ENCODE measurements around the gene JAG2.

JAG2 gene

GRCh38 chr14:105149146-105149781 lies 19.3 kb downstream of the JAG2 start:
- DNase-seq: no peak

DNA sequence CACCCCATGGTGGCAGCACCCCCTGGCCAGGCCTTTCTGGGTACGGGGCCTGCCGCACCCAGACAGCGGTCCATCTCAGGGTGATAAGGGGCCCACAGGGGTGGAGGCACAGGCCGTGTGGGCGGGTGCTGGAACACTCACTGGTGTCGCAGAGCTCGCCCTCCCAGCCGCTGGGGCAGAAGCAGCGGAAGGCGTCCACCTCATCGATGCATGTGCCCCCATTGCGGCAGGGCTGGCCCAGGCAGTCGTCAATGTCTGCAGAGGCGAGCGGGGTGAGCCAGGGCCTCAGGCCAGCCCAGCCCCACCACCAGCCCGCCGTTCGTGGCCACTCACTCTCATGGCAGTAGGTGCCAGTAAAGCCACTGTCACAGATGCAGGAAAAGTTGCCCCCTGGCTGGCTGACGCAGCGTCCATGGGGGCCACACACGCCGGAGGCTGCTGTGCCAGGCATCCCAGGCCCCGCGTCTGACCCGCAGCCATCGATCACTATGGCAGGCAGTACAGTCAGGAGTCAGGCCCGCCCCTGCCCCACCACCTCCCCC lies 19.9 kb downstream of the JAG2 start:
- DNase-seq: no peak

DNA sequence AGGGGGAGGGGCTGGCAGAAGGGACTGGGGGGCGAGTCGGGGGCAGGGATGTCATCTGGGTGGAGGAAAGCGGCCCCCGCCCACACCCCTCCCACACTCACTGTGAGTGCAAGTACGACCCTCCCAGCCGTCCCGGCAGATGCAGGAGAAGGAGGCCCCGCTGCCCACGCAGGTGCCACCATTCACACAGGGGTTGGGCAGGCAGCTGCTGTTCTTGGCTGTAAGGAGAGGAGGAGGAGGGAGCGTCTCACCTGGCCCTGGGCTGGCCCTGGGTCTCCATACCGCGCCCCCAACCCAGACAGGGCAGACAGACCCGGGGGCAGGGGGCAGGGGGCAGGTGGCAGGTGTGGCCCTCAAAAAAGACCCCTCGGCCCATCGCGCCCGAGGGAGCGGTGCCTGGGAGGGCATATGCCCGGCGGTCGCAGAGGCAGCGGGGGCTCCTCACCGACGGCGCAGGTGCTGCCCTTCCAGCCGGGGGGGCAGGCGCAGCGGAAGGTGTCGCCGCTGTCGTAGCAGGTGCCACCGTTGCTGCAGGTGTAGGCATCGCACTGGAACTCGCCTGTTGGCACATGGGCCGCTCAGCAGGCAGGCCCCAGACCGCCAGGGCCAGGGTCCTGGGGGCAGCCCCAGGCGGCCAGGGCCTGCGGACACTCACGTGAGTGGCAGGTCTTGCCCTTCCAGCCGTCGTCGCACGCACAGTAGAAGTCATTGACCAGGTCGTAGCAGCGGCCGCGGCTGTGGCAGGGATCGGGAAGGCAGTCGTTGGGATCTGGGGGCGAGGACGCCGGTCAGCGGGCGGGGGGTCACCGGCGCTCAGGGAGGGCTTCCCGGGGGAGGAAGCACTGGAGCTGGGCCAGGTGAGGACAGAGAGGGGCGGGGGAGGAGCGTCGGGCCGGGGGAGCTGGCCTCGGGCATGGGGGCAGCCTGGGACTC lies 20.6 kb downstream of the JAG2 start:
- no peak for DNase-seq

GRCh38 chr14:105146976-105147635 lies 21.5 kb downstream of the JAG2 start:
- DNase-seq: no peak

GRCh38 chr14:105146181-105146975 lies 22.2 kb downstream of the JAG2 start:
- DNase-seq: no peak

GRCh38 chr14:105145381-105146180 lies 23.0 kb downstream of the JAG2 start:
- DNase-seq: no peak

GRCh38 chr14:105144666-105145380 lies 23.8 kb downstream of the JAG2 start:
- DNase-seq: no peak

- no peak for DNase-seq
These were observed 24.4 kb downstream of the JAG2 start for GRCh38 chr14:105144026-105144665.

DNA sequence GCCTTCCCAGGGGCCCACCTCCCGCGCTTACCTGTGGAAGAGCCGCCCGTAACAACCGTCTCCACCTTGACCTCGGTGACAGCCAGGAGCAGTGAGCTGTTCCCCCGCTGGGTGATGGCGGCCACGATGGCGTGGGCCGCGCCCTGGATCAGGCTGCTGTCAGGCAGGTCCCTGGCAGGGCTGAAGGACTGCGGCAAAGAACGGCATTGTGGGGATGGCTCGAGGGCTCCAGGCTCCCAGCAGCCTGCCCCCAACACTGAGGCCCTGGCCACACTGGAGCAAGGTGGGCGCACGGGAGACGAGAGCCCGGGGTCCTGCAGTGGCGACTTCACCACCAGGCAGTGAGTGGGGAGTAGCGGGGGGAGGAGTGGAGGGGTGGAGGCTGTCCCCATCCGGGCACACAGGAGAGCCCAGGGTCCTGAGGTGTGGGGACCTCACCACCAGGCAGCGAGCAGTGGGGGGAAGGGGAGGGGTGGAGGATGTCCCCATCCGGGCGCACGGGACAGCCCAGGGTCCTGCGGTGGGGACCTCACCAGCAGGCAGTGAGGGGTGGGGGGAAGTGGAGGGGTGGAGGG lies 25.0 kb downstream of the JAG2 start:
- DNase-seq: no peak

DNA sequence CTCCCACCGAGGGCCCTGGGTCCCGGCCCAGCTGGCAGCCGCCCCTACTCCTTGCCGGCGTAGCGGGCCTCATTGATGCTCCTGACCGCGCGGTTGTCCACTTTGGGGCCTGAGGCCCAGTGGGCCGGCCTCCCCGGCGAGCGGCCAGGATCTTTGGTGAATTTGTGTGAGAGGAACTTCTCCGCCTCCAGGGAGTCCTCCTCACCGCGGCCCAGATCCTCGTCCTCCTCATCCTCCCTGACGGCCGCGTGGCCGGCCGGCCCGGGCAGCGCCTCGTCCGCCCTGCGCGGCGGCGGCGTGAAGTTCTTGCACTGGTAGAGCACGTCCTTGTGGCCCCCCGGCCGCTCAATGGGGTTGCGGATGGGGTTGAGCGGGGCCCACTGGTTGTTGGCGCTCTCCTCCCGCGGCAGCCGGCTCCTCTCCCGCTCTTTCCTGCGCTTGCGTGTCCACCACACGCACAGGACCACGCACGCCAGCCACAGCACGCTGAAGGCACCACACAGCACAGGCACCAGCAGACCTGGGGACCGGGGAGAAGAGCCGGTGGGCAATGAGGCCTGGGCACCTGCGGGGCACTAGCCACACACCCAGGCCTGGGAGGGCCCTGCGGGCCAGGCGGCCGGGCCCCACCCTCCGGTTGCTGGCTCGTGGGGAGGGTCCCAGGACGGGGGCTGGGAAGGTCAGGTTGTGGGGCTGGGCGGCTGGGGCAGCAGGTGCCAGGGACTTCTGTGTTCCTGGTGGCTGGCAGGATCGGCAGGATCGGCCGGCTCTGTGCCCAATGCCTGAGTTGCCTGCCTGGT lies 25.7 kb downstream of the JAG2 start:
- DNase-seq: no peak

DNA sequence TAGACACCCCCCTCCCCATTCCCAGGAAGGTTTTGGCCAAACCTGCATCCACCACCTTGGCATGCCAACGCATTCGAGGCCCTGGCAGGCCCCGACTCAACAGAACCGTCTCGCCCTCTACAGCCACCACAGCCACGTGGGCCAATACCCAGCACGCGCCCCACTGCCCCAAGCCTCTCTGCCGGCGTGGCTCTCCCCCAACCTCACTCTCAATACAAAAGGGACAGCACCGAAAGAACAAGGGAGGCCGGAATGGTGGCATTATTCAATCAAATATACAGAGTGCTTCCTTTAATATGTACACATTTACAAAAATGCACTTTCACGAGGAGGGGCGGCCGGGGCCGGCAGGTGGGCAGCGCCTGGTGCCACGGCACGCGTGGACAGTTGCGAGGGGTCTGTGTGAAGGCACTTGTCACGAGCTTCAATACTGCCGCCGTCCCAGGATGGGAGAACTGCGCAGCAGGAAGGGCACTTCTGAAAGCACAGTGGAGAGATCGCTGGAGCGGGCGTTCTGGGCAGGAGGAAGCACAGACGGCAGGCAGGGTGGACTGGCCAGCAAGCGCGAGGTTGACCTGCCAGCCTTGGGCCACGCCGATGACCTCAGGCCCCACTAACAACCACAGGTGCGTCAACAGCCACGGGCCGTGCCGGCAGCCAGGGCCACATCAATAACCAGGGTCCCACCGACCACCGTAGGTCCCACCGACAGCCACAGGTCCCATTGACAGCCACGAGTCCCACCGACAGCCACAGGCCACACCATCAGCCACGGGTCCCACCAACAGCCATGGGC lies 26.9 kb downstream of the JAG2 start:
- DNase-seq: no peak

DNA sequence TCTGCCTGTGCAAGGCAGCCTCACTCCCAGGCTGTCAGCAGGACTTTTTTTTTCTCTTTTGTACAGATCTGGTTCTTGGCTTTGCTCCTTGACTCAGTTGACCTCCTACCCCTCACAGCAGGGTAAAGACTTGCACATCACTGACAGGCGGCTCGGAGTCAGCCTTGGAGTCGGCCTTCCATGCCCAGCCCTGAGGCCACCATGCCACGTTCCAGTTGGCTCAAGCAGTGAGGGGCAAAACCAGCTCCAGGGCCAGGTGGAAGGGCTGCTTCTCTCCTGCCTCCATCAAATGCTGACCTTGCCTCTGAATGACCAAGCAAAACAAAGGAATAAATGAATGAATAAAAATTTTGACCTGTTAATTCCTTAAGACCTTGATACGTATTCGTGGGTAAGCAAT lies 27.6 kb downstream of the JAG2 start:
- no peak for DNase-seq

DNA sequence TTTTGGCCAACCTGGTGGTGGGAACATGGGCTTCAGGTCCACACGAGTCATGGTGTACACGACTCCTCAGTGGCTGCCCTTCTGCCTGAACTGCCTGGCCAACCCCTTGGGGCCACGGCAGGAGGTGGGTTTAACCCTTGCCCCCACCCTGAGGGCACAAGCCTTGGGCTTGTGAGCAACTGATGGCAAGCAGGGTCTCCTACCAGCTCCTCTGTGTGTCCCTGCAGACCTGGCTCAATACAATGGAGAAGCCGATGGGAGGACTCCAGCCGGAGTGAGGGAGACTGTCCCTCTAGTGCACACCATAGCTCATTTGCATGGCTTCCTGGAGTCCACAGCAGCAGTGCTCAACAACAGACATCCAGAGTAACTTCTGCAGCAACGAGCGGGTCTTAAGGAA lies 28.0 kb downstream of the JAG2 start:
- no peak for DNase-seq

DNA sequence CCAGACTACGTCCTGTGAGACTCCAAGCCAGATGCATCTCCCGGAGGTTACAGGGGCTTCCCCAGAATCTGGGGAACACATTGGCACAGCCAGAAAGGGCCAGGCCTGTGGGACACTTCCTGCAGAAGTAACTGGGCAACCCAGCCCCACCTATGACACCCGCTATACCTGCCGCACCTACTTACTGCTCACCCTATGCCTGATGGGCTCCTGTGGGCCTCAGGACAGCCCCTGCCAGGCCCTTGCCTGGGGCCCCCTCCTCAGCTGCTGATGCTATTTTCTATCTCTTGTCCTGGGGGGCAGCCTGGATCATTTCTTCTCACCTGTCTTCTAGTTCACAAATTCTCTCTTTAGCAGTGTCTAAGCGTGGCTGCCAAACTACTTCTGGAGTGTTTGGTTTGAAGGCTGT lies 28.7 kb downstream of the JAG2 start:
- no peak for DNase-seq

- DNase-seq: no peak
These were observed 29.3 kb downstream of the JAG2 start for GRCh38 chr14:105139212-105139825.

DNA sequence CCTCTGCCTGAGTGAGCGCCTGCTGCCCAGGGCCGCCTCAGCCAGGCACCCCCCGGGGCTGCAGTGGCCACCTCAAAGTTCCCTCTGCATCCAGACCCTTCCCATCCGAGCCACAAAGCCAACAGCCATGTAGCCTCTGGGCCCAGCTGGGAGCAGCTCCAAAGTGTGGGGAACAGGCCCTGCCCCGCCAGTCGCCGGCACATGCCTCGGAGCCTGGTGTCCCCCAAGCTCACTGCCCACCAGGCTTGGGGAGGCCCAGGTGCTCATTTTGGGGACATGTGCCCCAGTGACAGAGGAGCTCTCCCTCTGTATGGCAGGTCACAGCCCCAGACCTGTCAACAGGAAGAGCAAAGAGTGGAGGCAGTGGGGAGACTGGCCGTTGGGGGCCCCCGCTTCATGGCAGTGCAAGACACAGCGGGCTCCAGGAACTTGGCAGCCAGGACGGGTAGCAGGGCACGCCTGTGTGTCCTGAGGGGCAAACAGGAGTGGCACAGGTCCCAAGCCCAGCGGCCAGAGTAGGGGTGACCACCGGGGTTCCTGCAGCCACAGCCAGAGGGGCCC lies 29.9 kb downstream of the JAG2 start:
- no peak for DNase-seq

- no peak for DNase-seq
These were observed 30.5 kb downstream of the JAG2 start for GRCh38 chr14:105138021-105138541.

Measured in activated CD8-positive, alpha-beta memory T cell treated with anti-CD3 and anti-CD28 coated beads for 24 hours (primary cell).